AG09309 (cell line): ENCODE measurements around the gene MVB12A.

Experiments
- DNase-seq: peaks from one replicate; pipeline ENCODE4 v3.0.0-alpha.2; 2010; ENCODE audit warnings: low read depth
- H3K4me3 ChIP-seq: 2 replicates; pipeline ENCODE4 v1.5.1; 2011; ENCODE audit warnings: mild to moderate bottlenecking, low read depth, low read length, moderate library complexity; ENCODE audit not compliant: control insufficient read depth
- CTCF ChIP-seq: IDR thresholded peaks from 2 replicates; pipeline ENCODE4 v1.5.1; 2011; ENCODE audit warnings: mild to moderate bottlenecking, low read depth, low read length, inconsistent platforms; ENCODE audit not compliant: insufficient read depth, control insufficient read depth; ENCODE audit errors: missing control alignments

The MVB12A gene

GRCh38 chr19:17445526-17446165, 25.8 kb downstream of the MVB12A start:
- H3K4me3 ChIP-seq, result no peak overlapping the region
- no peak for DNase-seq
- no peak for TF ChIP-seq CTCF

DNA sequence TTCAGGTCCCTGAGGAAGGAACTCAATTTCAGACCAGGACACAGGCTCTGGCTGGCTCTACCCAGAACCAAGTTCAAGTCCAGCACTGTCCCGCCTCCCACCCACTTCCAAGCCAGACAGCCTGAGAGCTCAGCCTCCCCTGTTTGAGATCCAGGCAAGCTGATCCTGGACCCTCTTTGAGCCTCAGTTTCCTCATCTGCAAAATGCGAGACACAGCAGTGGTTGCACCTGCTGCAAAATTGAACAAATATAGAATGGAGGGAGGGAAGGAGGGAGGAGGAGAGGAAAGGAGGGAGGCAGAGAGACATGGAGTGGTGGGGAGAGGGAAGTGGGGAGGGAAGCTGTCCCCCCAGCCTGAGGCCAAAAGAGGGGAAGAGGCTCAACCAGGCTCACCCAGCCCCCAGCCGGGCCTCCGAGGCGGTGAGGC, 27.9 kb downstream of the MVB12A start:
- no peak overlapping the region for H3K4me3 ChIP-seq
- TF ChIP-seq CTCF, result no peak

DNA sequence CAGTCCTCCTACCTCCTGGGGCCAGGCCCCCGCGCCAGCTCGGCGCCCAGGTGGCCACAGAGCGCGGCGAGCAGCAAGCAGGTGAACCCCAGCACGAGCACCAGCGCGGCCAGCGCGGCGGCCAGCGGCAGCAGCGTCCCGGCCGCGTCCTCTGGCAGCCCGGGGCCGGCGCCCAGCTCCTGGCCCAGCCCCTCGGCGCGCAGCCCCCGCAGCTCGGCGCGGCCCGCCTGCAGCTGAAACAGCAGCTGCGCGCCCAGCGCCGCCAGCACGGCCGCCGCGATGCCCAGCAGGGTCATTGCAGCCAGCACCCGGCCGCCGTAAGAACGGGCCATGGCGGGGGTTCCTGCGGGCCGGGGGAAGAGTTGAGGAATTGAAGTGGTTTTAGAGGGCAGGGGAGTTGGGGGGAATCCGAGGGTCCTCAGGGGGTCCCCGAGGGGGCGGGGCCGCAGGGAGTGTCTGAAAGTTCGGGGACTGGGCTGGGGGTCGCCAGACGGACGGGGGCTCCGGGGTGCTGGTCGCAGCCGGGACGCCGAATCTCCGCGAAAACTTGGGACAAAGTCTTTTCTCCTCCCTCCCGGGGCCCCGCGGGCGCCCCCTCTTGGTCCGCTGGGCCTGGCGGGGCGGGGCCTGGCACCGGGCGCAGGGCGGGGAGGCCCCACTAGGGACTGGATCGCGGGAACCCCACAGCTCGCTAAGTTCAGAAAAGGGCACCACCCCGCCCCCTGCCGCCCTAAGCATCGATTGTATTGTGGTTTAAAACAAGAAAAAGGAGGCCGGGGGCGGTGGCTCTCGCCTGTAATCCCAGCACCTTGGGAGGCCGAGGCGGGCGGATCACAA, 28.5 kb downstream of the MVB12A start, which contains the start of gene TMEM221:
TMEM221 (minus strand) TSS at position 538 of the 837 bp plus-strand sequence; CDS start at position 332, 206 bp downstream.
- peak within 1 kb of the TSS; percentile 41 for H3K4me3 ChIP-seq
- no peak for DNase-seq
- TF ChIP-seq CTCF, result peak; percentile 57

More for the DNA sequence above, 27.9 kb downstream of the MVB12A start:
- no peak for DNase-seq

GRCh38 chr19:17450264-17451075, 30.6 kb downstream of the MVB12A start:
- no peak overlapping the region for H3K4me3 ChIP-seq
- DNase-seq, result no peak
- no peak for TF ChIP-seq CTCF

DNA sequence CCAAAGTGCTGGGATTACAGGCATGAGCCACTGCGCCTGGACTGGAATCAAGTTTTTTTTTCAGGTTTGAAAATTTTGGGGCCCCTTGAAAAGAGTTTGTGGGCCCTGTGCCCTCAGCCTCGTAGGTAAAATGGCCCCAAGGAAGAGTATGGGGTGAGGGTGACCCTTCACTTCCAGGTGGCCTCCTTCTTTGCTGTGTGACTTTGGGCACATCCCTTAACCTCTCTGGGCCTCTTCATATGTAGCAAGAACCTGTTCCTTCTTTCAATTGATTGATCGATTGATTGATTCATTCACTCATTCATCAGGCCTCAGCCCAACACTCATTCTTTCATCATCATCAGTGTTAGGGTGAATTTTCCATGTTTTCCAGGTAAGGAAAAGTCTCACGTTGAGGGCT, 32.0 kb downstream of the MVB12A start:
- no peak for DNase-seq
- TF ChIP-seq CTCF, result no peak
- no peak overlapping the region for H3K4me3 ChIP-seq

- no peak overlapping the region for H3K4me3 ChIP-seq
- no peak for DNase-seq
- TF ChIP-seq CTCF, result no peak
These were observed 34.8 kb downstream of the MVB12A start for GRCh38 chr19:17454576-17455071.
